Right hindlimb (tissue), 1 donor: ENCODE measurements around the gene ENG.
"Not testable (repeated sequence)": the region's sequence is repeated elsewhere in the genome, so short reads cannot be mapped to it uniquely, and the experiment has no call there.

ENCODE experiments used
- DNase-seq: peaks from one replicate; pipeline ENCODE4 v3.0.0-alpha.2; 2018

Gene ENG

DNA sequence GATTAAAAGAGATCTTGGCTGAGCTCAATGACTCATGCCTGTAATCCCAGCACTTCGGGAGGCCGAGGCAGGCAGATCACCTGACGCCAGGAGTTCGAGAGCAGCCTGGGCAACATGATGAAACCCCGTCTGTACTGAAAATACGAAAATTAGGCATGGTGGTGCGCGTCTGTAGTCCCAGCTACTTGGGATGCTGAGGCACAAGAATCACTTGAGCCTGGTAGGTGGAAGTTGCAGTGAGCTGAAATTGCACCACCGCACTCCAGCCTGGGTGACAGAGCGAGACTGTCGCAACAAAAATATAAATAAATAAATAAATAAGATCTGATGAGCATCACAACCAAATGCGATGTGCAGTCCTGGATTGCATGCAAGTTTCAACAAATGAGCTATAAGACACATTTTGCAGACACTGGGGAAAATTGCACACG lies 8.7 kb upstream of the ENG start:
- DNase-seq = no peak

DNA sequence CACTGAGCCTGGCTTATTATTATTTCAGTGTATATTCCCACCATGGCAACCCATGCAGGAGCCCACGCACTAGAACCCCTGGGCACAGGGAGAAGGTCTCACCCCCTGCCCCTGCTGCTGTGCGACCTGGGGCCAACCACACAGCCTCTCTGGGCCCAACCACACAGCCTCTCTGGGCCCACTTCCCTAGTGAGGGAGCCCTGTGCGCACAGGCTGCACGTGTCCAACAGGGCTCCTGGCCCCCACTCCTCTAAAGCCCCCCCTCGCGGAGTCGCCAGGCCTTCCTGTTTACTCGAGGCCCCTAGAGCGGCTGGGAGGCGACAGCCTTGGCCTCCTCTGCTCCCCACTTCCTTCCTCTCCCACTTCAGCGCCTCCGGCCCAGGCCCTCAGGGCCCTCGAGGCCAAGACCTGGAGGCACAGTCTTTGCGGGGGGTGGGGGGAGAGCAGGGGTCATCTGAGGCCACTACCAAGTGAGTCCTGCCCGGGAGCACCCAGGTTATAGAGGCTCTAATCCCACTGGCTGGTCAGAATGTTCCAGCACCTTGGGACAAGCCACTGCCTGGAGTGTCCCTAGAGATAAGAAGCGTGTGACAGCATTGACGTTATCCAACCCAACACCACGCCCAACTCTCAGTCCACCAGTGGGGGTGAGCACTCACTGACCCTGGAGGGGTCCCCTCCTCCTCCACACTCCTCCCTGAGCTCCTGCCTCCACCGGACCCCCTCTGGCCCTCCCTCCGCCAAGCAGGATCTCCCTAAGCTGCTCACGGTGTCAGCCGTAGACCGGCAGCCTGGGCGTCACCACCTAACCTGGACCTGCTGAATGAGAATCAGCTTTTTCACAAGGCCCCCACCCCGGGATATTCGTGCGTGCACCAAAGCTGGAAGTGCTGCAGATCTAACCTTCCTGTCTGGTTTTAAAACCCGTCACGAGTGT lies 7.9 kb upstream of the ENG start:
- peak; percentile 74 for DNase-seq

DNA sequence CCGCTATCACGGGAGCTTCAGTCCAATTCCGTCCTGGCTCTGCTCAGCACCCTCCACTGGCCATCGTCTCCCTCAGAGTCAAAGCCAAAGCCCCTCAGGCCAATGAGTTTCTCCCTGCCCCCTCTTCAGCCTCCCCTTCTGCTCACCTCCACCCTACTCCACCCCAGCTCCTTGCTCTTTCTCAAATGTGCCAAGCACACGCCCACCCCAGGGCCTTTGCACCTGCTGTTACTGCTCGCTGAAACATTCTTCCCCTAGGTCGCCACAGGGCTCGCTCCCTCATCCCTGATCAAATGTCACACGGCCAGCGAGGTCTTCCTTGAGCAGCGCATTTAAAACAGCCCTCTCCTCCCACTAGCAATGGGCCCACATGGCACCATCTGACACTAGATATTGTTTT lies 6.3 kb upstream of the ENG start:
- no peak for DNase-seq

DNA sequence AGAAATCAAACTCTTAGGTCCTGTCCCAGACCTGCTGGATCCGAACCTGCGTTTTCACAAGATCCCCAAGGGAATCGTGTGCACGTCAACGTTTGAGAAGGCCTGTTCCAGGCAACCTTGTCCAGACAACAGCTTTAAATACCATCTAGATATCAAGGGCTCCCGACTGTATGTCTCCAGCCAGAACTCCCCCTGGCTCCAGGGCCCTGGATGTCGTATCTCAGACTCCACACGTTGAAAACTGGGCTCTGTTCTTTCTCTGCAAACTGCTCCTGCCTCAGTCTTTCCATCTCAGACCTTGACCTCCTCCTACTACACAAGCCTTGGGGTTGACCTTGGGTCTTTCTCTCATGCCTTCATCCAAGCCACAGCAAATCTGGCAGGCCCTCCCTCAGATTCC lies 5.8 kb upstream of the ENG start:
- no peak for DNase-seq

DNA sequence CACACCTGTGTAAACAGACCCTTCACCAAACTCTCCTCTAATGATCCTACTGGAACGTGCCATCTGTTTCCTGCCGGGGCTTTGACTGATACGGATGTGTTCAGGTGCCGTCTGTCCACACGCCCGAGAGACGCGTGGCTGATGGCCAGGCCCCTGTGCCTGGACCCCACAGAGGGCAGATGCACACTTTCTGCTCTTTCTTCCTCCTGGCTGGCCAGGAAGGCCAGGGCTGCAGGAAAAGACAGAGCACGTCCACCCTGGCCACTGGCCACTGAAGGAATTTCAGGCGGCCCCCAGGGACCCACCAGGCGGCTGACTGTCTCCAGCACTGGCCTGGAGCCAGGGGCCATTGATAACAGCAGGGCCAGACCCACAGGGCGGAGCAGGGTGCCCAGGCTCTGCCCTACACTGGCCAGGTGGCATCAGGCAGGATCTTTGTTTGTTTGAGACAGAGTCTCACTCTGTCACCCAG lies 3.6 kb upstream of the ENG start:
- peak; percentile 60 for DNase-seq

DNA sequence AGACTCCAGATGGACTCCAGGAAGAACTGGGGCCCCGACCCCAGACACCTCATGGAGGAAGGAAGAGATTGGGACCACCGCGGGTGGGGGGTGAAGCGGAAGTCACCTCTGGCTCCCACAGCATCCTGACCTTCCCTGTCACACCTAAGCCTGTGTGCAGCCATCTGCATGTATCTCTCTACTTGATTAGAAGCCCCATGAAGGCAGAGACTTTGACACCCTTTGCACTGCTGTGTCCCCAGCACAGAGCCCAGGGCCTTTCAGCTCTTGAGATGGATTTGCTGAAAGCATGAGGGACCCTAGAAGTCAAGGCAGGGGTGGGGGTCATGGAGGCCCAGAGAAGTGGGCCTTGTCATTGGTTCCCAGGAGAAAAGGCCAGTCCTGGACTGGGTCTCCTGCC lies 2.8 kb upstream of the ENG start:
- no peak for DNase-seq

DNA sequence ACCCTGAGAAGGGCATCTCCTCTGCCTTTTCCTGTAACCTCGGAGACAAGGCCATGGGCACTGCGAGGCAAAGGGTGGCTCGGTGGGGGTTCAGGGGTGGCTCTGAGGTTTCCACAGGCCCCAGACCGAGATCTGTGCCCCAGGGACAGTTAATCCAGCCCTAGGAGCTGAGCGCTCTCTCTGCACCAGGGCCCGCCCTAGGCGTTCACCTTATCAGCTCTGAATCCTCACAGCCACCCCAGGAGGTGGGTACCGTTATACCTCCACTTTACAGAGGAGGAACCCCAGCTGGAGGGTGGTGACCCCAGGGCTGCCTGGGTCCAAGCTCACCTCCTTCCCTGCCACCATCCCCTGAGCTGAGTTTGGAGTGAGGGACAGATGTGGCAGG lies 2.3 kb upstream of the ENG start:
- no peak for DNase-seq

DNA sequence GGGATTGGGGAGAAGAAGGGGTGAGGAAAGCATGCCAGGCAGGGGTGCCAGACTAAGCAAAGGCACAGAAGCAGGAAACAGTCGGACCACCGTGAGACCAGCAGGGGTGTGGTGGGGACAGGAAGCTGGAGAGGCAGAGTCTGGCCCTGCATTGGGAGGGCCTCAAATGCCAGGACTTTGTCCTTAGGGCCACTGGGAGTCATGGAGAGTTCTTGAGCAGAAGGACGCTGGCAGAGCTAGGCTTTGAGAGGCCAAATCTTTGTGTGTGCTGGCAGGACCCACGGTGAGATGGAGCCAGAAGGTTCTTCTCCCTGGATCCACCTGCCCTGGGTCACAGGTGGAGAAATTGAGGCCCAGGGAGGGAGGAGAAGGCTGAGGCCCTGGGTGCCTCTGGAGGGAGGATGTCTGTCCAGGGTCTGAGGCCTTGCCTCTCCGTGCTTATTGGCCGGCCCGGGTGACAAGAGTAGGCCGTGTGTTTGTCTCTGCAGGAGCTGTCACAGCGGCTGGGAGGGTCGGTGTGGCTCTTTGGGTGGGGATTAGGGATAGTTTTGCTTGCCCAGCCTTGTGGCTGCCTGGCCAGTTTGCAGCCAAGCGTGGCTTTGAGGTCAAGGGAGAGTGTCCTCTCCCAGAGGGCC lies 1.8 kb upstream of the ENG start:
- no peak for DNase-seq

DNA sequence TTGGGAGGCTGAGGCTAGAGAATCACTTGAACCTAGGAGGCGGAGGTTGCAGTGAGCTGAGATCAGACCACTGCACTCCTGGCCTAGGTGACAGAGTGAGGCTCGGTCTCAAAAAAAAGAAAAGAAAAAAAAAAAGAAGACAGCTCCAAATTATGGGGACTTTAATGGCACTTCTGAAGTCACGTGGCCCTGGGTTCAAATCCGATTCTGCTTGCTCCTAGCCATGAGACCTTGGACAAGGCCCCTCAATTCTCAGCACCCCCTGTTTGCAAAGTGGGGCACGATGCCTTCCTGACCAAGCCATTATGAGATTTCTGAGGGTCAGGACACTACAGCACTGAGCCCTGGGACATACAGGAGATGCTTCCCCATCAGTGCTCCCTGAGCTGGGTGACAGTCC lies 1.1 kb upstream of the ENG start:
- no peak for DNase-seq

DNA sequence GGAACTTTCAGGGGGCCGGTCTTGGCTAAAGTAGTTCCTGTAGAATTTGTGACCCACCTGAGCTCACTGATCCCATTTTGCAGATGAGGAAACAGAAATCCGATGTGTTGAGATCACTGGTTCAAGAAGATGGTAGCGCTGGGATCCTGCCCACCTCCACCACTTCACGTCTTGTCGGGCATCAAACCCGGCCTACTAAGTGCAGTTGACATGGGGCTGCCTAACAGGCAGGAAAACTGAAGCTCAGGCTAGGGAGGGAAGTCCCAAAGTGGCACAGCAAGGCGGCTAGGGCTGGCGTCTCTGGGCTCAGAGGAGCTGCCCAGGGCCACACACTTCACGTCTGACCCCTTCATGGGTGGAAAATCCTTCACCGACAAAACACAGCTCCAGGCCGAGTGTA lies 502 bp upstream of the ENG start:
- no peak for DNase-seq

DNA sequence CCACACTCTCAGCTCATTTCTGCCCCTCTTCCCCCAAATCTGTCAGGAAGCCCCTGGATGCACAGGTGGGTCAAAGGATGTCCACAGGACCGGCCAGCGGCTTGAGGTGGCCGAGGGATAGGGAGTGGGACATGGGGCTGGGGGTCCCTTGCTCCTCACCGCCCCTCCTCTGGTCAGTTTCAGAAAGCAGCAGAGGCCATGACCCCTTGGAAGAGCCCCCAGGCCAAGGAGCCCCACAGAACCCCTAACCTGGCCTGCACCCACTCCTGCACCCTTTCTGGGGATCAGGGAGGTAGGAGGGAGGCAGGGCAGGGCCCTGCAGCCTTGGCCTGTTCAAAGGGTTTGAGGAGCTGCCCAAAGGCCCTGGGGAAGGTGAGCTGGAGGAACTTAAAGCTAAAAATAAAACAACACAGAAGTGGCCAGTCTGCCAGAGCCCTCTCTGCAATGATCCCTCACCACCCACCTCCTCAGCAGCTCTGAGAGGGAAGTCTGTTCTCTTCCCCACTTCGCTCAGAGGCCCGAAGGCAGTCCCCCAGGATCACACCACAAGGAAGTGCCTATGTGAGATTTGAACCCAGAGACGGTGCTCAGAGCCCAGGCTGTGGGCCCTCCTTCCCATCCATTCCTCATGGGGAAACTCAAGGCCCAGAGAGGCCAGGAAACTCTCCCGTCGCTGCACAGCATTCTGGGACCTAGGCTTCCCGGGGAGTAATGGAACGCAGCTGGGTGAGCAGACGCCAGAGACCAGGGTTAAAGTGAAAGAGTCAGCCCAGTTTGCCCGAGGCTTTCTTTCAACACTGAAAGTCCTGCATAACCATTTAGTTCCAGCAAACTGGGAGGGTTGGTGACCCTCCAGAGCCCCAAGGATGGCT lies 910 bp downstream of the ENG start:
- no peak for DNase-seq

DNA sequence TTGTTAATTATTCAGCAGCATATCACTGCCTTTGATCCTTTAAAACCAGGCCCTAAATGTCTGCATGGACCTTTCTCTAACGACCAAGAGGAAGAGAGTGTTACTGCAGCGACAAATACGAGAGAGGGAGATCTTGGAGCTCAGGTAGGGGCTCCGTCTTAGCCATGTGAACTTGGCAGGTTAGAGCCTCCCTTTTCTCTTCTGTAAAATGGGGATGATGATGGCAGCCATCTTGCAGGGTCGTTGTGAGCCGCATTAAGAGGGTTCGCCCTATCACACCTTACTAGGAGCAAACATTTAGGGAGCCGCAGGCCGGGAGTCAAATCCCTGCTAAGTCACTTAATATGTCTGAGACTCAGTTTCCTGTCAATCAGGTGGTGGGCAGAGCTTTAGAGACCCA lies 1.6 kb downstream of the ENG start:
- DNase-seq = no peak

DNA sequence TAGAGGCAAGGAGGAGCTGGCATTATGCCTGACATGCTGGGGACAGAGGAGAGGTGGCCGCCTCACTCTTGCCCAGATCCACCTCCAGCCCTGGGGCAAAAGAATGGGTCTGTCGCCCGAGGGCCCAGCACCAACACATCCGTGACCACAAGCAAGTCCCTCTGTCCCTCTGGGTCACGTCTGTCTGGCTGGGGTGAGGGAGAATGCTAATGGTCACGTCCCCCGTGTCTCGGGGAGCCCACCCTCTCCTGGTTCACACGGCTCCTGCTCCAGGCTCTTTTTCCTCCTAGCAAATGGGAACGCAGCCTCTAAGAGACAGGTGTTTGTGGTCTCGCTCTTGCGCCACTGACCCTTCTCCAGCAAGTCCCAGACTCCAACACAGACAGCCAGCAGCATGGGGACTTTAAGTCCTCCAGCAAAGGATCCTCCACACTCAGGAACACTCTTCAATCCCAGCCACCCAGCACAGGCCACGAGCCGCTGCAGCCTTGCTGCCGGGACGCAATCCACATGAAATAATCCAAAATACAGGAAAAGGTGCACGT lies 4.1 kb downstream of the ENG start:
- no peak for DNase-seq

DNA sequence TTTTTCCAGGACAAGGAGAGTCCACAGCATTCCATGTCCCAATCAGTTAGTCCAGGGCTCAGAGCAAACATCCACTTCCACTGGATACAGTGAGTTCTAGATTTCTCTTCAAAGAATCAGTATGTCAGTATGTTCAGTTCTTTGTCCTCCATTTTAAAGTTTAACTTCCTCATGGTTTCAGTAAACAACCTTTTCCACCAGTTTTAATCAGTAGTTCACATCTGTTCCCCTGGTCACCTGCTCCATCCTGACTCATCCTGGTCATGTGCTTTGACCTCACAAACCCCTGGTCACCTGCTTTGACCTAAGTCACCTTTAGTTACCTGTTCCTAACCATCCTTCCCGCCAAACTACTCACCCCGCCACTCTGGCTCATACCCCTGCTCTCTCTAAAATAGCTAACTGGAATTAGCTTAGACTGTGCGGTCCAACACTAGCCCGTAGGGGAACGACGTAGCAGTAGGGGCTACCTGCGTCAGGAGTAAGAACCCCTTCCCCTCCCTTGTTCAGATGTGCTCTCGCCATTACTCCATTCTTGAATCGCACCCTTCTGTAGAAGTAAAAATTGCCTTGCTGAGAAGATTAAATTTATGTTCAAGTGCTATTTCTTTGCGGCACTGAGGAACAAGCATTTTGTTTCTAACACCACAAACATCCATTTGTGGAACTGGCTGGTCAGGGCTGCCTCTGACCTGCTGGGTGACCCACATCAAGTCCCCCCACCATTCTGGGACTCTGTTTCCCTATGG lies 5.5 kb downstream of the ENG start:
- no peak for DNase-seq

DNA sequence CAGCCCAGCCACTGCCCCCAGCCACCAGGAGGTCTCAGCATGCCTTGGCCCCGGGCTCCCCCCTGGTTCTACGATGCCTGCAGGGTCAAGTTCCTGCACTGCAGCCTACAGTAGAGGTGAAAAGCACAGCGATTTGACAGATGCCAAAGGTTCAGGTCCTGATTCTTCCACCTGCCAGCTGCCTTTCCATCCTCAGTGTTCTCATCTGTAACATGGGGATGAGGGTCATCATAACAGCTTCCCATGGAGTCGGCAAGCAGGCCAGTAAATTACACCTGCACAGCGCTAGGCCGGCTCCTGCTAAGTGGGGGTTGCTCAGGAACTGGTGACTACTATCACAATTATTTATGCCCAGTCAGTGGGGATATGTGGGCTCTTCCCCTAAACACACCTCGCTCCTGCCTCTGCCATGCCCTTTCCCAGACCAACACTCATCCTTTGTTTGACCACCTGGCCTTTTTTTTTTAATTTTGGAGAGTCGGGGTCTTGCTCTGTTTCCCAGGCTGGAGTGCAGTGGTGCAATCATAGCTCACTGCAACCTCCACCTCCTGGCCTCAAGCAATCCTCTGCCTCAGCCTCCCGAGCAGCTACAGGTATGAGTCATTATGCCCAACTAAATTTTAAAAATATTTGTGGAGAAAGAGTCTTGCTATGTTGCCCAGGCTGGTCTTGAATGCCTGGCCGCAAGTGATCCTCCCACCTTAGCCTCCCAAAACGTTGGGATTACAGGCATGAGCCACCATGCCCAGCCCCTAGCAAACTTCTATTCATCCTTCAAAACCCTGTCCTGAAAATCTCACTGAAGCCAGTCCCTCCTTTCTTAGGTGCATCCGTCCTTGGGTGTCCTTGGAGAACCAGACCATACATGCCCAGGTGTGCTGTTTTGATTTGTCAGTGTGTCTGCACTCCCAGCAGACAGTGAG lies 6.4 kb downstream of the ENG start:
- DNase-seq = no peak

DNA sequence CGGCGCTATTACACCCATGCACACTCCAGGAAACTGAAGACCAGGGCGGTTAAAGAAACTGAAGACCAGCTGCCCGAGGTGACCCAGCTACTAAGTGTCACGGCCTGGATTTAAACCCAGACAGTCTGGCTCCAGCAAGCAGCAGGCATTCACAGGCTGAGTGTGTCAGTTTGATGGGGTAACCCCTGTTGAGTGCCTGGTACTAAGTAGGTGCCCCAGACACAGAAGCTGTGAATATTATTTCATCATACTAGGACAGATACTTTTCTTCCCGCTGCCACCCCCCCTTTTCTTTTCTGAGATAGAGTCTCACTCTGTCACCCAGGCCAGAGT lies 7.3 kb downstream of the ENG start:
- DNase-seq = no peak

DNA sequence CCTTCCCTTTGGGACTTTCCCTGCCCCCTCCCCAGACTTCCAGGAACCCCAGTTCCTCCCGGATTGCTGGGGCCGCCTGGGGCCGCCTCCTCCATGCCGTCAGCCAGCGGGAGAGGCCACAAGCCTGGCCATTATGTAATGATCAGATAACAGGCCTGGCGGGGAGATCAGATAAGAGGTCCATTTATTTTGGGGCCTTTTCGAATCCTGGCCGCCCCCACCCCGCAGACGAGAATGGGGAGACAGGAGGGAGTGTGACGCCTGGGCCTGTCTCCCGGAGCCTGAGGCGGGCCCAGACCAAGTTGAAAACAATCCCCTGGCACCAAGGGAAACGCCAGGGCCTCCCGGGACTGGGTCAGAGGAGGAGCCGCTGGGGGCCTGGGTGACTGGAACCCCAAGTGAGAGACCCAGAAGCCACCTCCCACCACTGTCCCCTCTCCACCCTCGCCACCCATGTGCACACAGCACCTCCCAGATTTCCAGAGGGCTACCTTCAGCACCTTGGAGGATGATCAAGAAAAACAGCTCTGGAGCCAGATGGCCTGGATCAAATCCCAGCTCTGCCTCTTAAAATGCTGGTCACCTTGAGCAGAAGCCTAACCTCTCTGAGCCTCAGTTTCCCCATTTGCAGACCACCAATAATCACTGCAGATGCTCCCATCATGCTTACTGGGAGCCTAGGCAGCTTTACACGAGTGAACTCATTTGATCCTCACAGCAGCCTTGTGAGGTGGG lies 7.8 kb downstream of the ENG start:
- DNase-seq = no peak

DNA sequence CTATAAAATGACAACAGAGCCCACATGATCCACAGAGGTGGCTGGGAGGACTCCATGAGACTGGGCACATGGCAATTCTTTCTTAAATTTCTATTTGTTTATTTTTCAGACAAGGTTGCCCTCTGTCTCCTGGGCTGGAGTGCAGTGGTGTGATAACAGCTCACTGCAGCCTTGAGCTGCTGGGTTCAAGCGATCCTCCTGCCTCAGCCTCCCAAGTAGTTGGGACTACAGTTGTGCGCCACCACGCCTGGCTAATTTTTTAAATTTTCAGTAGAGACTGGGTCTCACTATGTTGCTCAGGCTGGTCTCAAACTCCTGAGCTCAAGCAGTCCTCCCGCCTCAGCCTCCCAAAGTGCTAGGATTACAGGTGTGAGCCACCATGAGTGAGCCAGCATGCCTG lies 8.8 kb downstream of the ENG start:
- DNase-seq = not testable (repeated sequence)

DNA sequence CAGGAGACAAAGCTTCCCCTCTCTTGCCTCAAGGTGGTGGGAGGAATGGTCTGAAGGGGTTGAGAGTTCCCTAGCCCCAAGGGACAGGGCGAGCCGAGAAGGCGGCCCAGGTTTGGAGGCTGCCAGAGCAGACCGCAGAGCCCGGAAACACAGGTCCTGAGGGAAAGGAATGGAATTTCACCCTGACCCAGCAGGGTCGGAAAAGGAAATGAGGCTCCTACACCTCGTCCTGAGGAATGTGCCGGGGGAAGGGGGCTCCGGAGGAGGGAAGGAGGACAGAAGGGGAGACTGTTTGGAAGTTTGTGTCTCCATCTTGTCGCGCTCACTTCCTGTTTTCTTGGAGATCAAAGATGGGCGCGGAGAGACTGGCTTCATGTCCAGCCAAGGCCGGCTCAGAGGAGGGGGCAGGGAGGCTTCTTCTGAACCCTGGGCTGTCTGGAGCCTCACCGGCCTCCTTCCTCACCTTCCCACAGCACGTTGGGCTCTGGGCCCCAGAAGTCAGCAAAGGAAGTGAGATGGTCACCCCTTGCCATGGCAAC lies 9.6 kb downstream of the ENG start:
- DNase-seq = no peak
